HG02759 (cell line): ENCODE data around the gene CAPN14.
A peak's percentile ranks its signal among the peaks of the same experiment; 100 is the strongest.

Experiments used
- ATAC-seq: cut with Tn5 transposase; IDR thresholded peaks from one replicate; pipeline ENCODE4 v1.9.1; 2021; ENCODE audit warnings: mild to moderate bottlenecking, moderate library complexity; ENCODE audit not compliant: unreplicated experiment

Gene CAPN14

GRCh38 chr2:31244101-31244500 is 26.8 kb upstream of the CAPN14 start:
- no peak for ATAC-seq

- no peak for ATAC-seq
Observed at GRCh38 chr2:31243053-31243452, 25.7 kb upstream of the CAPN14 start.

- ATAC-seq = no peak
Observed at GRCh38 chr2:31241625-31242270, 24.4 kb upstream of the CAPN14 start.

DNA sequence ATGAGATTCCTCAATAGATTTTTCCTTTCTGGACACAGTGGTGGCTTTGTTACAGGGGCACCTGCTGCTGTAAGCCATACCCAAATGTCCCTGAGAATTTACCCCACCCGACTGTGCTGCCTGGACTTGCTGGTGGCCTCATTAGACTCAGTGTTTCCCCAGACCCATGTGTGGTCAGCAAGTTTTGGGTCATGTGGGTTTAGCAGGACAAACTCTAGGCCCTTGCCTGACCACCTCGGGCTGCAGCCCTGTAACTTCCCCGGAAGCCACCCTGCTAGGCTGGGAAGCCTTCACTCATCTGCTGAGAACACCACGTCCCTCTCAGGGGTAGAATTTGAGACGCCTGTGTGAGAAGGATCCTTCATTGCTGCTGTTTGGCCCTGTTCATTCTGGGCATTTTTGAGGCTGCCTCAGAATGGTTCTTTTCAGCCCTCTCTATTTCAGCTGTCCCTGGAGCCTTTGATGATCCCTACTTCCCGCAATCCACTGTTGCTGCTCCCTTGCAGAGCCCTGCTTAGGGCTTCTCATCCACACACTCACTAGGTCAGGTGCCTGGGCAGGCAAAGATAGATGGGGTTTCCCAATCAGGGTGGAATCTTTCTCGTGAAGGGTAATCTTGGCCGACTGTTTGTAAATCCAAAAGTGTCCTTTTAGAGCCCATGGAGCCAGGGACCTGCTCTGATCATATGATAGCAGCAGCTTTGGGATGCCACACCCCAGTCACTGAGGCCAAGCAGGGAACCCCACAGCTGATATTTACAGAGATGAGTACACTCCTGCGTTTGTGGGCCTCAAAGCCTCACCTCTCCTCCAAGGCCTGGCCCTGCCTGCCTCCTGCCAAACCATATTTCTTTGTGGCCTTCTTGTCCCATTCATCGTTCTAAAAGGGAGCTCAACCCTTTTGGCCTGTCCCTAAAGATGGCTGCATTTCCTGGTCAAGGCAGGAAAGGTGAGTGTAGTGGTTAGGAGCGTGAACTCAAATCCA is 23.4 kb upstream of the CAPN14 start:
- no peak for ATAC-seq

DNA sequence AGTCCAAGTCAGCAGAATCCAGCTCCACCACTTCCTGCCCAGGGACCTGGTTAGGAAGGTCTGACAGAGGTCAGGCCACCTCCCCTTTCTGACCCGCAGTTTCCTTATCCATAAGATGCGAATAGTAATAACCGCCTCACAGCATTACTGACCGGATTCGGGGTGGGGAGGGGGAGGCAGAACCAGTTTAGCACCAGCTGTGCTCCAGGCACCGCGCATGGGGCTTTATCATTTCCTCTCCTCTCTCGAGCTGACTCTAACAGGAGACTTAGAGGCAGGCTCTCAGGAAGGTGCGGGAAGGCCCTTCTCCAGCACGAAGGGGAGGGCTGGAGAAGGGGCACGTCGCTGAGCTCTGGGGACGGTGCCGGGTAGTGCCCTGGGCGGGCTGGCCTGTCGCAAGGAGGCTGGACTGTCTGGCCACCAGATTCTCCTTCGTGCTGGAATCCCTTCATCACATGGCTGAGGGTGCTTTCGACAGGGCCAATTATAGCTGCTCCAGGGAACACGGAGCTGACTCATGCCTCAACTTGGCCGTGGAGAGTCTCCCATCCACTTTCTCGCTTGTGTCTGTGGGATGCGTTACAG is 22.4 kb upstream of the CAPN14 start:
- no peak for ATAC-seq

GRCh38 chr2:31238906-31239592 is 21.7 kb upstream of the CAPN14 start:
- no peak for ATAC-seq

GRCh38 chr2:31238126-31238905 is 21.0 kb upstream of the CAPN14 start:
- ATAC-seq = no peak

GRCh38 chr2:31237348-31238017 is 20.2 kb upstream of the CAPN14 start:
- no peak for ATAC-seq

GRCh38 chr2:31236433-31237205 is 19.3 kb upstream of the CAPN14 start:
- ATAC-seq = no peak

- ATAC-seq = no peak
Observed at GRCh38 chr2:31235504-31235902, 18.2 kb upstream of the CAPN14 start.

DNA sequence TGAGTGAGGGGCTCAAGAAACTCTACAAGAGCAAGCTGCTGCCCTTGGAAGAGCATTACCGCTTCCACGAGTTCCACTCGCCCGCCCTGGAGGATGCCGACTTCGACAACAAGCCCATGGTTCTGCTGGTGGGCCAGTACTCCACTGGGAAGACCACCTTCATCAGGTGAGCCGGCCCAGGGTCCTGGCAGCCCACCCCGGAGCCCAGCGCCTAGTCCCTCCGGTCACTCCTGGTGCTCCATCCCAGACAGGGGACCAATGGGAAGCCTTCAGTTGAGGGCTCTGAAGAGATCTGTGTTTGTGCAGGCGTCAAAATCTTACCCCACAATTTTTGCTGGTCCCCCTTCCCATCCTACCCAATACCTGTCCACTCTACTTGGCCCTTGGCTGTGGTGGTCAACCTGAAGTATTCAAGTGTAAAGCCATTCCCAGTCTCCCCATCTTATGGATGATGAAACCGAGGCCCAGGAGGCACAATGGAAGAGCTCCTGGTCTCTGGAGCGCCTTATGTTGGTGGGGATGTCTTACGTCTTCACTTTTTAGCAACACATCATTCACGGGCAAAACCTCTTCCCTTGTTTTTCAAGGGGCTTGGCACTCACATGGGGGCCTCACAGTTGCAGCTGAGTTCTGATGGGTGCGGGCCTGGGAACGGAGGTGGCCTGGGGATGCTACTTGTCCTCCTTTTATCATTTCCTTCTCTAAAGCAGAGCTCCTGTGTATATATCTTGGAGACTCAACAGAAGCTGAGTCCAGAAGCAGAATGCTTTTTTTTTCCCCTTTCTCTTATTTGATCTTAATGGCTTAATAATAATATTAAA is 17.6 kb upstream of the CAPN14 start:
- no peak for ATAC-seq

DNA sequence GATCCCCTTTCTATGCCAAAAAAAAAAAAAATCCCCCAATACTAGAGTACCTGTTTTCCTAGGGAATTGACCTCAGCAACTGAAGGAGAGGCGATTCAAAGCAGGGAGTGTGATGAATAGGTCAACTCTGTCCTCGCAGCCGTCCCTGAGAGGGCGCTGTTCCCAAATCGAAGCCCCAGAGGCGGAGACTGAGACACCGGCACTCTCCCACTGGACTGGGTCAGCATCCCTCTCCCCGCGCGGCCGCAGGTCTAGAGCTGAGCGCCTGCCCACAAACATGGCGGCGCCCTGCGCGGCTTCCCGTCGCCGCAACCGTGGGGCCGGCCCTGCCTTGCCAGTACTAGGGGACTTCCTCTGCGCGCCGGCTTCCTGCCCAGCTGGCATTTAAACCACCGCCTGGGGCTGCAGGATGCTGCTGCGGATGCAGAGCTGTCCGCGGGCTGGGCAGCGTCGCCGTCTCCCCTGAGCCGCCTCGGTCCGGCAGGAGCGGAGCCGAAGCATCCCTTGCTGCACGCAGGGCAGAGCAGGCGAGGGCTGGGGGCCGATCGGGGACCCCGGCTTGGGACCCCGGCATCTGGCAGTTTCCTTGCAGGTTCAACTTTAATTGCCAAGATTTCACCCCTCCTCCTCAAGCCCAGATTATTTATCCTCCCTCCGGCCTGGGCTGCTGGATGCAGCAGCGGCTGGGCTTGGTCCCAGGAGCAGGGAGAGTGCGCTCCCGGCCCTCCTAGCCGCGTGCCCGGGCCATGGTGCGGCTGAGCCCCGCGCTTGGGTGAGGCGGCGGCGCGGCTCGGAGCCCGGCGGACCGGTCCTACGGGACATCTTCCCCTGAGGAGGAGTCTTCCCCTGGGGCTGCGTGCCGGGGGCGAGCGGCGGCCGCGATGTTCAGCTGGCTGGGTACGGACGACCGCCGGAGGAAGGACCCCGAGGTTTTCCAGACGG is 16.7 kb upstream of the CAPN14 start, which contains the start of gene EHD3:
Gene EHD3 (plus strand): TSS at position 412 of the 942 bp plus-strand sequence. CDS start 470 bp downstream, at position 882.
- peak; percentile 98 for ATAC-seq

DNA sequence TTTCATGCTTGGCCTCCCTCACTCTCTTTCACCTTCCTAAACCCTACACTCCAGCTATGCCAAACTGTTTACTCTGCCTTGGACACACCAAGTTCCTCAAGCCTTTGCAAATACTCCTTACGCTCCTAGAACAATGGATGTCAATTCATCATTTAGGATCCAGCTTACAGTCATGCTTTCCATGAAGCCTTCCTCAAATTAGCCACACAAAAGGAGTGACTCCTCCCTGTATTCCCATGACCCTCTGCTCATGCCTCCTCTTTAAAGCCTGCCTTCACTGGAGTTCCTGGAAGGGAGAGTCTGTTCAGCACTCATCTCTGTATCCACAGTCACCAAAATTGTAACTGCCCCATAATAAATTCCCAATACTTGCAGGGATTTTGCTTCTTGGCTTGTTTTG is 15.9 kb upstream of the CAPN14 start:
- ATAC-seq = no peak

DNA sequence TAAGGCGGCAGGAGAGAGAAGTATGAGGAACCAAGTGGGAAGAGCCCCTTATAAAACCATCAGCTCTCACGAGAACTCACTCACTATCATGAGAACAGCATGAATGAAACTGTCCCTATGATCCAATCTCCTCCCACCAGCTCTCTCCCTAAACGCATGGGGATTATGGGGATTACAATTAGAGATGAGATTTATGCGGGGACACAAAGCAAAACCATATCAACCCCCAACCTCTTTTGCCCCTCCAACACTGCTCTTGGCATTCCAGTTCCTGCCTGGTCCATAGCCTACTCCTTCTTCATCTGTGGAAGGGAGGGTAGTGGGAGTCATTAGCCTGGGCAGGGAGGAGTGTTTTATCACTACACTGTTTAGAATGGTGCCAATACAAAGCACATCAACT is 15.3 kb upstream of the CAPN14 start:
- ATAC-seq = no peak

- no peak for ATAC-seq
Observed at GRCh38 chr2:31231571-31232302, 14.4 kb upstream of the CAPN14 start.

DNA sequence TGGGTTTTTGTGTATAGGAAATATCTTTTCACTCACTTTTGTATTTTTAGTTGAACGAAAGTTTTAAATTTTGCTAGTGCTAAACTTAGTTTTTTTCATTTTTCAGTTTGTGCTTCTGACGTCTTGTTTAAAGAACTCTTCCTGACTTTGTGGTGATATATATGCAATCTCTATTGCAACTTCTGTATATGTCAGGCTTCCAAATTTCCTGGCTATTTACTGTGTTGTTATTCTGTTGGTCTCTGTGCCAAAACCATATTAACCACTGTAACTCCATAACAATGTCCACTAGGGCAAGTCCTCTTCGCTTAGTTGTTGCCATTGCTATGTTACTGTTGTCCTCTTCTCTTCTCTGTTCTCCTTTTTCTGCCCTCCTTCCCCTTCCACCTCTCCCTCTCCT is 13.4 kb upstream of the CAPN14 start:
- ATAC-seq = no peak
